ENCODE results near the gene PIP4K2A.
A peak's percentile ranks its signal among the peaks of the same experiment; 100 is the strongest.

The PIP4K2A gene

DNA sequence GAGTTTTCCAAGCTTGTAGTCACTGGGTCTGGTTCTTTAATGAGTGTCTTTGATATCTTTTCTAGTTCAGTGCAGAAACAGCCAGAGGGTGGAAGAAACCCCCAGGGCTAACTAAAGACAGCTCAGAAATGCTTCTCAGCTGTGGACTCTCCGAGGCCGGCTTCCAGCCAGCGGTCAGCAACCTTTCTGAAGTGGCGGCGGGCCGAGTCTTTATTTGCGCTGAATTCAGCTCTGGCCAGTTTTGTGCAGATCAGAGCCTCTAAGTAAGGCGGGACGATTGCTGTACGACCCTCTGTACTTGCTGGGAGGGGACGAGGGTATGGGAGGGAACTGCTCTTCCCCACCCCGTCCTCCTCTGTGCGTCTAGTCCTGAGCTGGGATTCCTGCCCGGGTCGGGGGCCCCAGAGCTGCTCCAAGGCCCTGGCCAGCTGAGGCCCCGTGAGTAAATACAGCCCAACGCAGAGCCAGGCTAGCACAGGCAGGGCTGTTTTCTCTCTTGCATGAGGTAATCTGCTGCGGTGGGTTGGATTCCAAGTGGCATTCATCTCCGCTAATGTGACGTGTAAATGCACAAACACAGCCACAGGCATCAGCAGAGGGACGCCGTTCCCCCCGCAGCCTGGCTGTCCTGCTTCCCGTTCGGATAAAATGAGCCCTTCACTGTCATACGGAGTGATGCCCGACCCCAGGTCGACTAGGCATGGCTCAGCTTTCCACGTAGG, 159.8 kb downstream of the PIP4K2A start:
- H3K27me3 Mint-ChIP-seq, result no peaks in the 10 kb centered on the region
- H3K9me3 Mint-ChIP-seq, result no peaks in the 10 kb centered on the region
- peaks cover 70% of the 10 kb centered on the region for H3K36me3 Mint-ChIP-seq (ENCODE audit: low read depth)
- H3K27ac Mint-ChIP-seq, result no peak overlapping the region
- intact Hi-C loops (cut with micrococcal nuclease), result loop anchor here (10.0 kb wide), 1 partner anchor 560 kb away; no protein-coding TSS in a partner anchor
- no peak overlapping the region for H3K4me3 Mint-ChIP-seq
- no peaks in the 10 kb centered on the region for H3K4me1 Mint-ChIP-seq (ENCODE audit: low read depth)

- no peaks in the 10 kb centered on the region for H3K27me3 Mint-ChIP-seq
- H3K9me3 Mint-ChIP-seq, result no peaks in the 10 kb centered on the region
- no peak overlapping the region for H3K27ac Mint-ChIP-seq
- no peaks in the 10 kb centered on the region for H3K4me1 Mint-ChIP-seq (ENCODE audit: low read depth)
- H3K36me3 Mint-ChIP-seq (ENCODE audit: low read depth), result peaks cover 75% of the 10 kb centered on the region
- intact Hi-C loops (cut with micrococcal nuclease), result loop anchor here (10.0 kb wide), 1 partner anchor 559 kb away; no protein-coding TSS in a partner anchor
- H3K4me3 Mint-ChIP-seq, result no peak overlapping the region
These were observed 160.9 kb downstream of the PIP4K2A start for GRCh38 chr10:22553452-22553995.

- H3K27ac Mint-ChIP-seq, result no peak overlapping the region
- intact Hi-C loops (cut with micrococcal nuclease), result loop anchor here (10.0 kb wide), 1 partner anchor 558 kb away; no protein-coding TSS in a partner anchor
These were observed 161.4 kb downstream of the PIP4K2A start for GRCh38 chr10:22552888-22553378.

DNA sequence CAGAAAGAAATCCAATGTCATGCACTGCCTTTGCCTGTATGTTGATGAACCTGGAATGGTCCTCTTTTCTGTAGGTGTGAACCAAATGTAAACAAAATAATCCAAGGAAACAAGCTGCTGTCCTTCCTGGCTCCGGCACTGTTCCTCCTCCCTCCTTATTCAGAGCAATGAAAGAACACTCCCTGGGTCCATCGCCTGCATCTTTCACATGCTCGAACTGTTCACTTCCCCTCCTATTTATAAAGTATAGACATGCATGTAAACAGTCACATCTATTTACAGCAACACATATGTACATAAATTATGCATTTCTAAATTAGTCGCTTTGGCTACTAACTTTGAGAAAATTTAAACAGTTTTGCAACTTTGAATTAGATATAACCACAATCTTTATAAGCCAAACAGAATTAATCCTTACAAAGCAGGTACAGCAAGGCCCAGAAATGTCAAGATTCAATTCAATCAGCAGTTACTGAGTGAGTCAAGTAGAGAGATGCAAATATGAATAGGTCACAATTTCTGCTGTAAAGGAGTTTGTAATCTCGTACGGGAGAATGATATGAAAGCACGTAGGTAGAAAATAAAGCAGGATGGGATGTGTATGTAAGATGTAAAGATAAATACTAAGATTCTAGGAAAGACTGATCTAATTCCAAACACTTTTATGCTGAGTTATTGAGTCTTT, 162.6 kb downstream of the PIP4K2A start:
- Mint-ChIP-seq H3K27ac (no peak overlapping the region), H3K36me3 (ENCODE audit: low read depth) (peaks cover 87% of the 10 kb centered on the region), H3K4me1 (ENCODE audit: low read depth) (no peaks in the 10 kb centered on the region)

More at GRCh38 chr10:22552888-22553378, 161.4 kb downstream of the PIP4K2A start:
- no peak overlapping the region for H3K4me3 Mint-ChIP-seq
- no peaks in the 10 kb centered on the region for H3K4me1 Mint-ChIP-seq (ENCODE audit: low read depth)
- H3K9me3 Mint-ChIP-seq, result no peaks in the 10 kb centered on the region
- H3K27me3 Mint-ChIP-seq, result no peaks in the 10 kb centered on the region
- peaks cover 77% of the 10 kb centered on the region for H3K36me3 Mint-ChIP-seq (ENCODE audit: low read depth)

GRCh38 chr10:22550732-22551131, 163.6 kb downstream of the PIP4K2A start:
- H3K4me1 Mint-ChIP-seq (ENCODE audit: low read depth), result no peaks in the 10 kb centered on the region
- H3K27me3 Mint-ChIP-seq, result no peaks in the 10 kb centered on the region
- no peaks in the 10 kb centered on the region for H3K9me3 Mint-ChIP-seq
- no peak overlapping the region for H3K4me3 Mint-ChIP-seq
- intact Hi-C loops (cut with micrococcal nuclease), result loop anchor here (2.0 to 10.0 kb wide), 2 partner anchors 438 to 556 kb away; no protein-coding TSS in a partner anchor
- H3K36me3 Mint-ChIP-seq (ENCODE audit: low read depth), result peaks cover 93% of the 10 kb centered on the region
- no peak overlapping the region for H3K27ac Mint-ChIP-seq

More for the DNA sequence above, 162.6 kb downstream of the PIP4K2A start:
- intact Hi-C loops (cut with micrococcal nuclease), result loop anchor here (2.0 to 10.0 kb wide), 2 partner anchors 437 to 557 kb away; no protein-coding TSS in a partner anchor
- Mint-ChIP-seq H3K4me3 (no peak overlapping the region), H3K9me3 (no peaks in the 10 kb centered on the region), H3K27me3 (no peaks in the 10 kb centered on the region)

DNA sequence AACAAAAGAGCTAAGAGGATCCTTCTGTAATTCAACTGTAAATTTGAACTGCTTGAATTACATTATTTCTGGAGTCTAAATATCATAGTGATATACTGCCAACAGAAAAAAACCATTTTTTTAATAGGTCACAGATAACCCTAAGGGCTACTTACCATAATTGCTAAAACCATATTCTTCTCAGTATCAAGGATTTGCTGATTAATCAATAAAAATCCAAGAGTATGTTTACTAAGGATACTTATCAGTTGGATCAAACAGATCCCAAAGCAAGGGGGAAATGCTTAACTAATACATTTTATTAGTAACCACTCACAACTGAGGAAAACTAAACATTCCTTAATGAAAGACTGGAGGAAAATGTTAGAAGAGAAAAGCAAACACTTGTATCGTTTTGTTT, 166.0 kb downstream of the PIP4K2A start:
- H3K36me3 Mint-ChIP-seq (ENCODE audit: low read depth), result peaks cover 98% of the 10 kb centered on the region
- no peaks in the 10 kb centered on the region for H3K27me3 Mint-ChIP-seq
- intact Hi-C loops (cut with micrococcal nuclease), result no loop called here
- H3K9me3 Mint-ChIP-seq, result no peaks in the 10 kb centered on the region
- H3K4me1 Mint-ChIP-seq (ENCODE audit: low read depth), result no peaks in the 10 kb centered on the region
- H3K27ac Mint-ChIP-seq, result no peak overlapping the region
- H3K4me3 Mint-ChIP-seq, result no peak overlapping the region

GRCh38 chr10:22545643-22546042, 168.7 kb downstream of the PIP4K2A start:
- Mint-ChIP-seq H3K9me3 (no peaks in the 10 kb centered on the region), H3K27me3 (no peaks in the 10 kb centered on the region), H3K36me3 (ENCODE audit: low read depth) (peaks cover 99% of the 10 kb centered on the region), H3K27ac (no peak overlapping the region), H3K4me1 (ENCODE audit: low read depth) (no peaks in the 10 kb centered on the region), H3K4me3 (no peak overlapping the region)
- intact Hi-C loops (cut with micrococcal nuclease), result no loop called here

- Mint-ChIP-seq H3K9me3 (no peaks in the 10 kb centered on the region), H3K27me3 (no peaks in the 10 kb centered on the region), H3K27ac (peak overlapping the region; percentile 33), H3K36me3 (ENCODE audit: low read depth) (peaks cover 99% of the 10 kb centered on the region), H3K4me3 (no peak overlapping the region), H3K4me1 (ENCODE audit: low read depth) (no peaks in the 10 kb centered on the region)
- intact Hi-C loops (cut with micrococcal nuclease), result no loop called here
These were observed 169.9 kb downstream of the PIP4K2A start for GRCh38 chr10:22544325-22545068.

GRCh38 chr10:22542773-22543172, 171.6 kb downstream of the PIP4K2A start:
- no peaks in the 10 kb centered on the region for H3K27me3 Mint-ChIP-seq
- intact Hi-C loops (cut with micrococcal nuclease), result no loop called here
- H3K4me3 Mint-ChIP-seq, result no peak overlapping the region
- H3K4me1 Mint-ChIP-seq (ENCODE audit: low read depth), result no peaks in the 10 kb centered on the region
- H3K36me3 Mint-ChIP-seq (ENCODE audit: low read depth), result peaks cover 100% of the 10 kb centered on the region
- no peaks in the 10 kb centered on the region for H3K9me3 Mint-ChIP-seq
- no peak overlapping the region for H3K27ac Mint-ChIP-seq

- Mint-ChIP-seq H3K36me3 (ENCODE audit: low read depth) (peaks cover 100% of the 10 kb centered on the region), H3K27me3 (no peaks in the 10 kb centered on the region), H3K27ac (no peak overlapping the region), H3K4me1 (ENCODE audit: low read depth) (no peaks in the 10 kb centered on the region), H3K9me3 (no peaks in the 10 kb centered on the region), H3K4me3 (no peak overlapping the region)
- intact Hi-C loops (cut with micrococcal nuclease), result no loop called here
These were observed 172.5 kb downstream of the PIP4K2A start for GRCh38 chr10:22541900-22542299.

- Mint-ChIP-seq H3K36me3 (ENCODE audit: low read depth) (peaks cover 100% of the 10 kb centered on the region), H3K27me3 (no peaks in the 10 kb centered on the region), H3K9me3 (no peaks in the 10 kb centered on the region), H3K27ac (no peak overlapping the region), H3K4me1 (ENCODE audit: low read depth) (no peaks in the 10 kb centered on the region), H3K4me3 (no peak overlapping the region)
- intact Hi-C loops (cut with micrococcal nuclease), result no loop called here
These were observed 174.6 kb downstream of the PIP4K2A start for GRCh38 chr10:22539579-22540298.

GRCh38 chr10:22537810-22538209, 176.6 kb downstream of the PIP4K2A start:
- peaks cover 95% of the 10 kb centered on the region for H3K36me3 Mint-ChIP-seq (ENCODE audit: low read depth)
- intact Hi-C loops (cut with micrococcal nuclease), result no loop called here
- no peaks in the 10 kb centered on the region for H3K4me1 Mint-ChIP-seq (ENCODE audit: low read depth)
- no peaks in the 10 kb centered on the region for H3K9me3 Mint-ChIP-seq
- no peak overlapping the region for H3K27ac Mint-ChIP-seq
- no peak overlapping the region for H3K4me3 Mint-ChIP-seq
- H3K27me3 Mint-ChIP-seq, result no peaks in the 10 kb centered on the region

GRCh38 chr10:22536620-22537019, 177.8 kb downstream of the PIP4K2A start:
- no peaks in the 10 kb centered on the region for H3K9me3 Mint-ChIP-seq
- H3K4me1 Mint-ChIP-seq (ENCODE audit: low read depth), result no peaks in the 10 kb centered on the region
- no peaks in the 10 kb centered on the region for H3K27me3 Mint-ChIP-seq
- peaks cover 83% of the 10 kb centered on the region for H3K36me3 Mint-ChIP-seq (ENCODE audit: low read depth)
- no peak overlapping the region for H3K4me3 Mint-ChIP-seq
- no peak overlapping the region for H3K27ac Mint-ChIP-seq
- intact Hi-C loops (cut with micrococcal nuclease), result no loop called here
